SKM-1 treated with dmso at 0.1 percent for 144 hours (cell line): ENCODE results near the gene GRIN2A.

Source experiments
- DNase-seq: peaks from one replicate; lab custom pipeline; 2025; ENCODE audit not compliant: unreplicated experiment; lab: John Stamatoyannopoulos, UW

The GRIN2A gene

GRCh38 chr16:10136916-10137315, 45.3 kb downstream of the GRIN2A start:
- no peak for DNase-seq

GRCh38 chr16:10130538-10130937, 51.7 kb downstream of the GRIN2A start:
- no peak for DNase-seq

GRCh38 chr16:10128397-10129258, 53.6 kb downstream of the GRIN2A start:
- DNase-seq = no peak

GRCh38 chr16:10126686-10127085, 55.5 kb downstream of the GRIN2A start:
- no peak for DNase-seq

- DNase-seq = no peak
These were observed 59.1 kb downstream of the GRIN2A start for GRCh38 chr16:10123141-10123540.

GRCh38 chr16:10122546-10122945, 59.7 kb downstream of the GRIN2A start:
- DNase-seq = no peak

- DNase-seq = no peak
These were observed 60.3 kb downstream of the GRIN2A start for GRCh38 chr16:10121897-10122425.

- no peak for DNase-seq
These were observed 60.7 kb downstream of the GRIN2A start for GRCh38 chr16:10121491-10121890.

GRCh38 chr16:10120953-10121352, 61.3 kb downstream of the GRIN2A start:
- DNase-seq = no peak

- no peak for DNase-seq
These were observed 67.8 kb downstream of the GRIN2A start for GRCh38 chr16:10114409-10114808.

GRCh38 chr16:10113248-10113647, 69.0 kb downstream of the GRIN2A start:
- DNase-seq = no peak

- DNase-seq = no peak
These were observed 70.2 kb downstream of the GRIN2A start for GRCh38 chr16:10112021-10112420.

GRCh38 chr16:10111156-10111761, 71.0 kb downstream of the GRIN2A start:
- no peak for DNase-seq

- DNase-seq = no peak
These were observed 71.7 kb downstream of the GRIN2A start for GRCh38 chr16:10110552-10110951.

GRCh38 chr16:10107081-10107480, 75.1 kb downstream of the GRIN2A start:
- DNase-seq = no peak

GRCh38 chr16:10103700-10104099, 78.5 kb downstream of the GRIN2A start:
- no peak for DNase-seq

GRCh38 chr16:10103118-10103517, 79.1 kb downstream of the GRIN2A start:
- DNase-seq = no peak

- DNase-seq = peak; percentile 1
These were observed 81.4 kb downstream of the GRIN2A start for GRCh38 chr16:10100829-10101228.

GRCh38 chr16:10098991-10099390, 83.2 kb downstream of the GRIN2A start:
- DNase-seq = no peak

- DNase-seq = no peak
These were observed 85.0 kb downstream of the GRIN2A start for GRCh38 chr16:10097271-10097670.

- no peak for DNase-seq
These were observed 88.7 kb downstream of the GRIN2A start for GRCh38 chr16:10093576-10093975.

- no peak for DNase-seq
These were observed 91.4 kb downstream of the GRIN2A start for GRCh38 chr16:10090816-10091215.
